G401 (cell line): ENCODE results near the gene RPS6KB1. TPM values are rescaled to one million over a fixed set of nuclear protein-coding genes. Genes with fewer than 3 reads are reported as not detected.
"Not testable (repeated sequence)": the region's sequence is repeated elsewhere in the genome, so short reads cannot be mapped to it uniquely, and the experiment has no call there.

Experiments
- DNase-seq: peaks from one replicate; pipeline ENCODE4 v3.0.0-alpha.2; 2015; ENCODE audit warnings: low spot score
- in situ Hi-C: cut with HindIII; loops from 2 replicates; pipeline ENCODE4 v1.10.0; 2016; ENCODE audit warnings: low sequenced_read_pairs, mixed read lengths
- total RNA-seq: library from RNA; depleted of rRNA; stranded (reverse); fragments of >200 nt; shearing (Covaris generic); gene quantifications from 2 replicates; pipeline ENCODE4 v1.2.3, GENCODE V29; 2014

The RPS6KB1 gene
- total RNA-seq, 1 experiment from 2014 or later: 23.0 TPM

GRCh38 chr17:59859444-59860025, 33.4 kb upstream of the RPS6KB1 start:
- DNase-seq: no peak
- in situ Hi-C loops: no loop called here

GRCh38 chr17:59863616-59864015, 29.3 kb upstream of the RPS6KB1 start:
- in situ Hi-C loops: no loop called here
- DNase-seq: no peak

- in situ Hi-C loops: no loop called here
- DNase-seq: no peak
Measured at GRCh38 chr17:59869941-59870218, 23.0 kb upstream of the RPS6KB1 start.

- in situ Hi-C loops: no loop called here
- no peak for DNase-seq
Measured at GRCh38 chr17:59870482-59870881, 22.4 kb upstream of the RPS6KB1 start.

DNA sequence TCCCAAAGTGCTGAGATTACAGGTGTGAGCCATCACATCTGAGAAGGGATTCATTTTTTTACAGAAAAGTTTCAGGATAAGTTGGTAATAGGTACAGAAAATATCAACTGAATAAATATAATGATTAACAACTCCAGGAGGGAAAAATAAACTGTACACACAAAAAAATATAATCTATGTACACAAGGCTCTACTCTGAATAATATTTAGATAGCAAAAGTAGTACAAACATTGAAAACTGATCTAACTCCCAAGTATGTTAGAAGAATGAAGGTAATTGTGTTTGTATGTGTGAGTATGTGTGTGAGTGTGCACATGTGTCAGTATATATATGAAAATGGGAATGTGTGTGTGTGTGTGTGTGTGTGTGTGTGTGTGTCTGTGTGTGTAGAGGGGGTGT, 20.6 kb upstream of the RPS6KB1 start:
- DNase-seq: no peak
- in situ Hi-C loops: no loop called here

GRCh38 chr17:59873414-59873813, 19.5 kb upstream of the RPS6KB1 start:
- DNase-seq, in situ Hi-C loops: not testable (repeated sequence)

GRCh38 chr17:59874376-59874775, 18.5 kb upstream of the RPS6KB1 start:
- in situ Hi-C loops: no loop called here
- DNase-seq: no peak

- DNase-seq: no peak
- in situ Hi-C loops: no loop called here
Measured at GRCh38 chr17:59876107-59876506, 16.8 kb upstream of the RPS6KB1 start.

GRCh38 chr17:59877965-59878364, 15.0 kb upstream of the RPS6KB1 start:
- in situ Hi-C loops: no loop called here
- no peak for DNase-seq

- no peak for DNase-seq
- in situ Hi-C loops: no loop called here
Measured at GRCh38 chr17:59878624-59879023, 14.3 kb upstream of the RPS6KB1 start.

- in situ Hi-C loops: no loop called here
Measured at GRCh38 chr17:59884861-59885260, 8.1 kb upstream of the RPS6KB1 start.

DNA sequence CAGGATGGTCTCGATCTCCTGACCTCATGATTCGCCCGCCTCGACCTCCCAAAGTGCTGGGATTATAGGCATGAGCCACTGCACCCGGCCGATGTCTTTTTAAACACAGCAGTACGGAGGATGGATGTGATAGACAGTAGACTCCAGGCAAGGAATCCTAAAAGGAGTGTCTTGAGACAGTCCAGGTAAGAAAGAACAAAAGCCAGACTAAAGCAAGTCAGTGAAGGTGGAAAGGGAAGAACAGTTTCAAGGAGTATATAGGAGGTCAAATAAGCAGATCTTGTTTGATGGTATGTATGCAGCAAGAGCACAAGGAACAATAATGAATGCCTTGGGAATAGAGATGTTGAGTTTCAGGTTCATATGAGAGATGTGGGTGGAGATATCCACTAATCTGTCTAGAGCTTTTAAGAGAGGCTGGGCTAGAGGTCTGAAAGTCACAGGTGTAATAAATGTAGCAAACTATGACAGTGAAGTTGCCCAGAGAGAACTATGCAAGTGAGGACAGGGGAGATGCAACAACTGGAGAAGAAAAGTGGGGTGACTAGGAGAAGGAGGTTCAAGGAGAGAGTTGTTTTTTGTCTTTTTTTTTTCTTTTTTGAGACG, 4.7 kb upstream of the RPS6KB1 start:
- in situ Hi-C loops: no loop called here
- no peak for DNase-seq

More at GRCh38 chr17:59884861-59885260, 8.1 kb upstream of the RPS6KB1 start:
- DNase-seq: no peak

DNA sequence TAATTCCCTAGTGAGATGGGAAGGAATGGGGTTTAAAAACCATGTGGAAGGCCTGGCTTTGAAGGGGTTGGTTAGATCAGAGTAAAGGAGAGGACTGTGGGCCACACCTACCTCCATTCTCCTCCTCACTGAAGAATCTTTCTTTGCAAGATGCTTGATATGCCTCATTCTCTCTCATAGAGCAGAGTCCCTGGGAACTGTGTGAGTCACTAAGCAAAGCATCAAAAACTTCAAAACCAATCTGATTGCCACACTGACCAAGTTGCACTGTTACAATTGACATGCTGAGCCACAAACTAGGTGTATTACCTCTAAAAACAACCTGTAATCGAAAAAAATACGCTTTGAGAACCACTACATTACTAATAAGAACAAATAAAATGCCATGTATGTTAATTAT, 2.2 kb upstream of the RPS6KB1 start:
- no peak for DNase-seq
- in situ Hi-C loops: no loop called here

DNA sequence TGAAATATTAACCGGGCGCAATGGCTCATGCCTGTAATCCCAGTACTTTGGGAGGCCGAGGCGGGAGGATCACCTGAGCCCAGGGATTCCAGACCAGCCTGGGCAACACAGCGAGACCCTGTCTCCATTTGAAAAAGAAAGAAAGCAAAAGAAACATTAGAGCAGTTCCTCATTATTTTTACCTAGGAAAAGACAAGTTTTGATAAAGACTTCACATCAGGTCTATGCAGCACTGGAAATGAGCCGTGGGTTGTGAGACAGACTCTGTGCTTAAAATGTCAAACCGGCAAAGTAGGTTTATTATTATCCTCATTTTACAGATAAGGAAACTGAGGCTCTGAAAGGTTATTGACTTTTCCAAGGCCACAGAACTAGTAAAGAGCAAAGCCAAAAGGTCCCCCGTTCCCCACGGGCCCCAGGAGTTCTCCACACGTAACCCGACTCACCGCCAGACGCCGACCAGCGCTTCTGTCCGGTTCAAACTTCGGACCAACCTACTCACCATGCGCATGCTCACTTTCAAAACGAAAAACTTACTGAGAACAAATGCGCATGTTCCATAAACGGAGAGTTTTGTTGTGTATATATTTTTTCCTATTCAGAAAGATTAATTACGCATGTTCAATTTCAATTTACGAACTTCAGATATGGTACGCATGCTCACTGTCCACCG, 534 bp upstream of the RPS6KB1 start:
- DNase-seq: no peak
- in situ Hi-C loops: no loop called here

GRCh38 chr17:59893676-59894100, 767 bp downstream of the RPS6KB1 start:
- DNase-seq: peak; percentile 13
- in situ Hi-C loops: no loop called here

- in situ Hi-C loops: no loop called here
- DNase-seq: no peak
Measured at GRCh38 chr17:59897090-59897489, 4.2 kb downstream of the RPS6KB1 start.

GRCh38 chr17:59899099-59899498, 6.2 kb downstream of the RPS6KB1 start:
- in situ Hi-C loops: no loop called here
- DNase-seq: no peak

- DNase-seq: no peak
- in situ Hi-C loops: no loop called here
Measured at GRCh38 chr17:59901604-59902003, 8.7 kb downstream of the RPS6KB1 start.

DNA sequence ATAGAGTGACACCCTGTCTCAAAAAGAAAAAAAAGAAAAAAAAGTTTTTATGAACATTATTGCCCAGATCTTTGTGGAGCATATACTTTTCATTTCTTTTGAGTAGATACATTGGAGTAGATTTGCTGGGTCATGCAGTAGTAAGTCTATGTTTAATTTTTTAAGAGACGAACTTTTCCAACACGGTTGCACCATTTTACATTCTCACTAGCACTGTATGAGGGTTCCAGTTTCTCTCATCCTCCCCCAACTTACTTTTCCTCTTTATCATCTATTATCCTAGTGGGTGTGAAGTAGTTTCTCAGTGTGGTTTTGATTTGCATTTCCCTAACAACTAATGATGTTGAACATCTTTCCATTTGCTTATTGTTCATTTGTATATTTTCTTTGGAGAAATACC, 10.5 kb downstream of the RPS6KB1 start:
- no peak for DNase-seq
- in situ Hi-C loops: no loop called here

DNA sequence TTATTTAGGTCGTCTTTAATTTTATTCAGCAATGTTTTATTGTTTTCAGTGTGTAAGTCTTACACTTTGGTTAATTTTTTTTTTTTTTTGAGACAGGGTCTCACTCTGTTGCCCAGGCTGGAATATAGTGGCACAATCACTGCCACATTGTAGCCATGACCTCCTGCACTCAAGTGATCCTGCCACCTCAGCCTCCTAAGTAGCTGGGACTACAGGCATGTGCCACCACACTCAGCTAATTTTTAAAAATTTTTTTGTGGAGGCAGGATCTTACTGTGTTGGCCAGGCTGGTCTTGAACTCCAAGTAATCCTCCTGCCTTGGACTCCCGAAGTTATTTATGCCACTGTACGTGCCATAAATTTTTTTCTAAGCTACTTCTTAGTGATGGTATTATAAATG, 14.5 kb downstream of the RPS6KB1 start:
- no peak for DNase-seq
- in situ Hi-C loops: no loop called here

DNA sequence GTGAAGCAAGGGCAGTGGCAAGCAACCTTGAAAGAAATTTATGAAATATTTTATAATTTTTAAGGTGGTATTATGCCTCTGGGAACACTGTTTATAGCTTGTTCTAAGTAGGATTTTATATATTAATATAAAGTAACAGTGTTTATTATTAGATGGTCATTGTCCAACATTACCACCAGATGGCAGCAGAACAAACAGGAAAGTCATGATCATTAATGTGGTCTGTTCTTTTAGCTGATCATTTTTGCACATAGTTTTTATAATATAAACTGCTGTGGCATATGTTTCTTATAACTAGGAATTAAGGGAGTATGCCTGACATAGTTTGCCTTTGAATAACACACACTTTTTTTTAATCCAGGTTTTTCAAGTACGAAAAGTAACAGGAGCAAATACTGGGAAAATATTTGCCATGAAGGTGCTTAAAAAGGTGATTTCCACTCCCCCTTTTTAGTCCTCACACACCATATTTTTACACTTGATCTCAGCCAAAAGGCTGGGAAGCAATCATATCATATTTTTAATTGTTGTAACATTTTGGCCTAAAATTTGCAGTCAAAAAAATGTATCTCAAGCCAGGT, 21.4 kb downstream of the RPS6KB1 start:
- DNase-seq: peak; percentile 58
- in situ Hi-C loops: no loop called here
